GM20431 (cell line): ENCODE measurements around the gene DCBLD1.

Experiments
- in situ Hi-C: fragments of 300-500 bp; cut with MseI, MboI; formaldehyde crosslinking; loops from one replicate; pipeline ENCODE4 v1.15.0; 2020; ENCODE audit warnings: low sequenced_read_pairs; ENCODE audit not compliant: unreplicated experiment

The DCBLD1 gene

DNA sequence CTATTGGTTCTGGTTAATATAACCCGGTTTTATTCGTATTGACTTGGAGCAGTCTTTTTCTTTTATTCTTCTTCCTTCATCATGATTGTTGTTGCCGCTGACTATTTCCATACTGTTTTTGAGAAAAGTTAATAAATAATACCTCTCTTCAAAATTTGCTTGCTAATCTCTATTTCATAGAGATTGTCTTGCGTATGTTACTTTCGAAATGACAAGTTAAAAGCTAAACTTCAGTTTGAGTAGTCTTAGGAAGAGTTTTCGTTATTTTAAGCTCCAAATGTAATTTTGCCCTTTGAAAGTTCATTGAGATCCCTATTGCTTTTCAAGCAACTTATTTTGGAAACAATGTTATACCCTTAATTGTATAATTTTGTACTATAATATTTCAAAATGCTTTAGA lies 36.4 kb downstream of the DCBLD1 start:
- in situ Hi-C loops, result no loop called here

DNA sequence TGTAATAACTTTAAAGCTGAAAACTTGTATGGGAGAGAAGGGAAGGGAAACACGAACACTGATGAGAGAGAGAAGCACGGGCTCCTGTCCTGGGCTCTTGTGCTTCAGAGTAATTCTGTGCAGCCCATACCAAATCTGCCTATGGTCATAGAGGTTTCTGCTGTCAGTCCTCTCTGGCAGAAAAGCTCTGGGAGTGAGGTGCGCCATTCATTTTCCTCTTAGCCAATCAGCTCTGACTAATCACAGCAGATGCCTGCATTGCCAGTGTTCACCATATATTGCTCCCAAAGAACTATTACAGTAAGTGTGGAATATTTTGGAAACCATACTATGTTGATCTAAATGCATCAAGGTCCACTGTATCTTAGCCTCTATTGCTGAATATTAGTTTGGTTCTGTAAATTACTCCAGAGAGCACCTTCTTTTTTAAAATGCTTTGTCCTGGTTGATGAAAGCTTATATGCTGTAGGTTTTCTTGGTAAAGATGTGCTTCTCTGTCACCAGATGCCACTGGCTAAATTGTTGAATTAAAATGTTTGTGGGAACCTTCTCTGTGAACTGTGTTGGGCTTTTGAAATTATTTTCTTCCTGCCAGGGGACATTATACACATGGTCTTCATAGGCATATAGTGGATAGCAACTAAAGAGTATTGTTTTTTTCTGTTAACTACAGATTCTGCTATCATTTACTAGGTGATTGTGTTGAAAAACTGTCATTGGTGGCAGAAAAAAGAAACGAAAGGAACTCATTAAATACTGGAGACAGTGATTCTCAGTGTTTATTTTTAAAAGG lies 38.3 kb downstream of the DCBLD1 start:
- in situ Hi-C loops, result no loop called here

DNA sequence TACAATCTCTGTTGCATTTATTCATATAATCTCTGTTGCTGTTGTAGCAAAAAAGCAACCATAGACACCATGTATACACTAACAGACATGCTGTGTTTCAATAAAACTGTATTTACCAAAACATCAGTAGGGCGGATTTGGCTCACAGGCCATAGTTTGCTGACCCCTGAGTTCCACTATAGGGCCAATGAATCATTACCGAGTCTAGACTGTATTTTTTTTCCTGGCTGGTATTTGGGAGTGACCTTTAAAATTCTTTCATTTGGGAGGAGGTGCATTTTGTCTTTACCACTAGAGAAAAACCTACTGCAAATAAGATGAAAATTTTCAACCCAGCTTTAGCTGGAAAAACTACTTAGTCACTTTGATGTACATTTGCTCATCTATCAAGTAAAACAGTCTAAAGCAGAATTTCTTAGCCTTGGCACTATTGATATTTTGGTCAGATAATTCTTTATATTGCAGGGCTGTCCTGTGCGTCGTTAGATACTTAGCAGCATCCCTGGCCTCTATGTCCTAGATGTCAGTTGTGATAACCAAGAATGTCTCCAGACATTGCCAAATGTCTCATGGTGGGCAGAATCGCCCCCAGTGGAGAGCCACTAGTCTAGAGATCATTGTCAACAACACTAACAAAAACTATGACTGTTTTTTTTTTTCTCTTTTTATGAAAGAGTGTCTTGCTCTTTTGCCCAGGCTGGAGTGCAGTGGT lies 39.5 kb downstream of the DCBLD1 start:
- in situ Hi-C loops, result no loop called here

DNA sequence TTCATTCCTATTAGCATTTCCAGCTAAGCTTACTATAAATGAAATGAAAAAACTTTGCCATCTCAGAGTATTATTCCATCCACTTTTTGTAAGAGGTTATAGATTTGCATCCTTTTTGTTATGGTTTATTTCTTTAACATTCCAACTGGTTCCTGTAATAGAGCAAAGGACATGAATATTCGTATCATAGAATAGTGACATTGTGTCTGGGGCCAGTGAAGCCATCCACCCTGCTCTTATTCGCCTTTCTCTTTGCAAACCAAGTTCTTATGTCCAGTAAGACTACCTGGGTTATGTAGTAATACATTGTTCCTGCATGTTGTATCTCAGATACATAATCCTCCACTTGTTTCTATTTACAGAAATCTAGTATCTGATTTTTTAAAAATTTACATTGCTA lies 43.1 kb downstream of the DCBLD1 start:
- in situ Hi-C loops, result no loop called here

DNA sequence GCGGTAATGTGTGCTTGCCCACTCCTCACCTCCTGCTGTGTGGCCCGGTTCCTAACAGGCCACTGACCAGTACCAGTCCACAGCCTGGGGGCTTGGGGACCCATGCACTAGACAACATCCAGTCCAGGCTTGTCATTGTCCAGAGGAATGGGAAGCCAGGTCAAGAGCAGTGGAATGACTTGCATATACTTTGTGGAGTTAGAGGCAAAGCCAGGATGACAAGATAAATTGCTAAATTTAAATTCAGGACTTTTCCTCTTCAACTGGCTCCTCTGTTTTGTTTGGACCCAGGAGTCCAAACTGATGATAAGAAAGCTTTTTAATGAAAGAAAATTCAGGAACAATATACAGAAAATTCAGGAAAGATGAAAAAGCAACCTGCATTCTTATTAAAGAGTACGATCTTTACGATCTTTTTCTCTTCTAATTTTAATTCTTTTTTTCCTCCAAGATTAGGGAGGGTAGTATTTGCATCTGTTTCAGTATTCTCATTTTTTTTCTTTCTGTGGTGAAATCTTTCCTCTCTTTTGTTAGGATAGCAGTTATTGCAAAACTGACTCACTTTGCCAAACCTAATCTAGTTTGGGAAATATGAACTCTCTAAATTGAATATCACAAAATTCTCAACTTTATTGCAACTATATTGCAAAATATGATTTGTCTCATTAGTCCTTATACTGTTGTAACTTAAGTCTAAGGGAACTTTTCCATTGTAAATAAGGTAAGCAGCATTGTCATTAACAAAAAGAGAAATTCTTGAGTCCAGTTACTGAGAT lies 48.2 kb downstream of the DCBLD1 start:
- in situ Hi-C loops, result no loop called here

DNA sequence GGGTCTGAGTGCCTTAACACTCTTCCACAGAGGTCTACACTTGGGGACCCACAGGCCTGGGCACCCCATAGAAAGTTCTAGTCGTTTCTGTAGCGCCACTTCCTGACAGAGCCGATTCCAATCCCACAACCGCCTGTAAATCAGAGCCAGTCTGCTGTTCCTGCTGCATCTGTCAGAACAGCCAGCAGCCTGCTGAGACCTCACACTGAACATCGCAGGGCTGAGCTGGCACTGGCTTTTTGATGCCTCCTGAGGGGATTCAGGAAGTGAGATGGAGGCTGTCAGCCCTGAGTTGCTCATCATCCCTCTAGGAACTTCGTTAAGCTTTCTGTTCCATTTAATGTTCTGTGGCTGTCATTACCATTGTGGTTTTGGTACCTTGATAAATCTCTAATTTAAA lies 48.9 kb downstream of the DCBLD1 start:
- in situ Hi-C loops, result no loop called here

DNA sequence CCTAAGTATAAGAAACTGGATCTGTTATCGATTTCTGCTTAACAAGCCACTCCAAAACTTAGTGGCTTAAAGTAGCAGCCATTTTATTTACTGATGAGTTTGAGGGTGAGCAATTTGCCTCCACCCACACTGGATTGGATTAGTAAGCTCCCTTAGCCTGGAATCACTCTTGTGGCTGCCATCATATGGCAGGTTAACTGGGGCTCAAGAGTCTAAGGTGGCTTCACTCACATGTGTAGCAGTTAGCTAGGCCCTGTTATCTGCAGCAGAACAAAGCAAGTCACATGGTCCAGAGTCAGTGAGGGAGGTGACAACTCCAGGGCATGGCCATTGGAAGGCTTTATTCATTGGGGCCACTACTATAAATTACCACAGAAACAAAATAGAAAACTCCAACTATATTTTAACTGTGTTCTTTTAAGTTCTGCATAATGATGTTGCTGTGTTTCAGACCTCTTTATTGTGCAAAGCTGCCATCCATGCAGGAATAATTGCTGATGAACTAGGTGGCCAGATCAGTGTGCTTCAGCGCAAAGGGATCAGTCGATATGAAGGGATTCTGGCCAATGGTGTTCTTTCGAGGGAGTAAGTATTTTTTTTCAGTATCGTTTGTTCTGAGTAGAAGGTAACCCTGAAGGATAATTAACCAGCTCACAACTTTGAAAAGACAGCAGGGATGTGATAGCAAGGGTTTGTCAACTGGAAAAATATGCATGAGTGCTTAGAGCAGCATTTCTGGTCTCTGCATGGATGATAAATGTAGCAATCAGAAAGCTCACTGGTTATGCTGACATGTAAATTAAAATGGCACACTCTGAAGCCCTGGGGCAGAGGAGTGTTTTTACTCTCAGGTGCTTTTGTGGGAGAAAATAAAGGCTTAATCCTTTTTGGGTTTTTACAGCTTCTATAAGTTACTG lies 49.6 kb downstream of the DCBLD1 start:
- in situ Hi-C loops, result no loop called here

DNA sequence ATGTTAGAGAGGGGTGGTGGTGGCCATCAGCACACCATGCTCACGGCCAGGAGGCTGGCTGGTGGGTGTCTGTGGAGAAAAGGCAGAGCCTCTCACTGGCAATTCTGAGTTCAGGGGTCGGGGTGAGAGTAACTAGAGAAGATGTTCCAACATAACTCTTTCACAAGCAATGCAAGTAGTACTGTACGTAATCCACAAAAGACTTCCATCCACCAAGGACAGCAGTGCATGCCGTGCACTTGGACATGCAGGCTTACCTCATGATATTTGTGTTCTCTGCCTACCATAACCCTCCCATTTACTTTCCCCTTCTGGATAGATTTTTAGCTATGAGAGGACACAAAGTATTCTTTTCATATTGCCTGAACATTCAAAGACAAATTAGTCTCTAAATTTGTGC lies 51.3 kb downstream of the DCBLD1 start:
- in situ Hi-C loops, result no loop called here

DNA sequence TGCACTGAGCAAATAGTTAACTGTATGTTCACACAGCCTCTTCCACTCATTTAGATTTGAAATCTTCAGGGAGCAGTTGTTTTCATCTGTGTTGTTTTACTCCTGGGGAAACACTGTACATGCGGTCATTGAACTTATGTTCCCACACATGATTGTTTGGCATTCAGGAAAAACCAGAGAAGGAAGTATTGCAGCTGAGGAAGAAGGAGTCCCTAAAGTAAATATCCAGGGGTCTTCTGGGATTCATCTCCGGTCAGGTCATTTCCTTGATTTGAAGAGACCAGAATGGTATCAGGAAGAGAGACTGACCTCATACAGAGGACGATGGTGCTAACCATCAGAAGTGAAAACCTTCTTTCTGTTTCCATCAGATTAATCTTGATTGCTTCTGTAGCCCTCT lies 52.5 kb downstream of the DCBLD1 start:
- in situ Hi-C loops, result no loop called here

DNA sequence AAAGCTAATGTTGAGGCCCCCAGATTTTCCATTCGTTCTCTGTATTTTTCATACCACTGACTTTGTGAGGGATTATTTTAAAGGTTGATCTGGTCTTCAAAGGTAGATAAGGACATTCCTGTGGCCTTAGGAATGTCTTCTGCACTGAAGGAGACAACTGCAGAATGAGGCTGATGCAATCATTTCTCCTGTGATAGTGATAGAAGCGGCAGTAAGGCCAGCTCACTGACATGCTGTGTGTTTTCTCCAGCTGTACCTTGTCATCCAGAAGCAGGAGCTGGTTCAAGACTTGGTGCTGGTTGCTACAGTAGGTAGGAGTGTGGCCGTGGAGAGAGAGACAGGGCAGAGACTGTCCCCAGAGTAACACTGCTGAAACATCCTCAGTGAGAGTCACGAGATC lies 53.8 kb downstream of the DCBLD1 start:
- in situ Hi-C loops, result no loop called here

DNA sequence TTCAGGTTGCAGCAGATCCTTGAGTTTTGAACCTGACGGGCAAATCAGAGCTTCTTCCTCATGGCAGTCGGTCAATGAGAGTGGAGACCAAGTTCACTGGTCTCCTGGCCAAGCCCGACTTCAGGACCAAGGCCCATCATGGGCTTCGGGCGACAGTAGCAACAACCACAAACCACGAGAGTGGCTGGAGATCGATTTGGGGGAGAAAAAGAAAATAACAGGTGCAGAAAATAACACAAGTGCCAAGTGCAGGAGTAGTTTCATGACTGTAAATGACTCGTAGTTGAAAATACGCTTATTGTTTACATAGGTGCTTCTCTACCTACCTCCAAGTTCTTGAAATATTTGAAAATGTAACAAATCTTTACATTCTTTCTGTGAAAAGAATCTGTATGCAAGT lies 56.1 kb downstream of the DCBLD1 start:
- in situ Hi-C loops, result no loop called here

DNA sequence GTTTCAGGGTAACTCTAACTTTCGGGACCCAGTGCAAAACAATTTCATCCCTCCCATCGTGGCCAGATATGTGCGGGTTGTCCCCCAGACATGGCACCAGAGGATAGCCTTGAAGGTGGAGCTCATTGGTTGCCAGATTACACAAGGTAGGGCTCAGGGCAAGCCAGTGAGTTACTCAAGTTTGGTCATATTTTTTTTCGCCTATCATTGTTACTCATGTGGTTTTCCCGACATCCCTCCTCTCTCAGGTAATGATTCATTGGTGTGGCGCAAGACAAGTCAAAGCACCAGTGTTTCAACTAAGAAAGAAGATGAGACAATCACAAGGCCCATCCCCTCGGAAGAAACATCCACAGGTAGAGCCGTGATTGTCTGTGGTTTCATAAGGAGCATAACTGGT lies 58.2 kb downstream of the DCBLD1 start:
- in situ Hi-C loops, result no loop called here

DNA sequence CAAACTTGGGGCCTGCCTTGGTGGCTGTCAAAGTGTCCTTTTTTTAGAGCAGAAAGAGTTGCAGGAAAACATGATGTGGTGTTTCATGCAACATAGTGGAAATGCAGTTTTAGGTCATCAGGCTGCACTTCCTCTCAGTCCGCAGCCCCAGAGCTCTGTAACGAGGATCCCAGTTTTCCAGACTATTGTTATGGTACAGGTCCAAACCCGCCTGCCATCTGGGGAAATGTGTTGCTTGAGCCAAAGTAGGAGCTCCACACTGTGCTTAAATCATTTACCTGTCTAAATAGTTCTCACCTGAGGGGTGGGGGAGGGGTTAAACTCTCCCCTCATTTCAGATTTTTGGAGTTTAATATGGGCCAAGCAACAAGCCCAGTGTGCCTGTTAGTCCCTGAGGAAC lies 60.0 kb downstream of the DCBLD1 start:
- in situ Hi-C loops, result no loop called here

DNA sequence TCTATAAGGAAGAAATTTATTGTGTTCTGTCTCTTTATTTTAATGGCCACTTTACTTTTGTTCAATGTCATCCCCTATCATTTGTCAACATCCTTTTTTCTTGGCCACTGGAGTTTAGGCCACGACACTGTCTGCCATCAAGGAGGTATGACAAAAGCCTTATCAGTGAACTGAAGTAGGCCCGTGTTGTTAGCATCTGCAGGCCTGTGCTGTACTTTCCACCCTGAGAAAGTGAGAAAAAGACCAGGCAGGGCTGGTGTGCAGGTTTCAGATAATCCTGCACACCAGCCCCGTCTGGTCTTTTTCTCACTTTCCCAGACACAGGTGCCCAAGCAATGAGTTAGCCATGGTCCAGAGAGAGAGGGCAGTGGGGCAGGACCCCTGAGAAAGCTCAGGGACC lies 62.2 kb downstream of the DCBLD1 start:
- in situ Hi-C loops, result no loop called here

DNA sequence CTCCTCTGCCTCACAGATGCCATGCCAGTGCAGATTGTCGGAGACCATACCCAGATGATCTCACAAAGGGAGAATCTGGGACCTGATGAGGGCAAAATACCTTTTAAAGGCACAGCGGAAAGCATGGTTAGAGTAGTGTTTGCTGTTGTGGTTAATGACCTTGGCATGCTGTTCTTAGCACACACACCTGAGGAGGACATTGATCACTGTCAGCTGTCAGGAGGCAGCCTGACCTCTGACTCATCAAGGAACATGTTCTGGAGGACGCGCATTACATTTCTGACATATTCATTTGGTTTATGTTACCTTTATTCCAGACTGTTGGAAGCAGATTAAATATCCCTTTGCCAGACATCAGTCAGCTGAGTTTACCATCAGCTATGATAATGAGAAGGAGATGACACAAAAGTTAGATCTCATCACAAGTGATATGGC lies 62.7 kb downstream of the DCBLD1 start:
- in situ Hi-C loops, result no loop called here

DNA sequence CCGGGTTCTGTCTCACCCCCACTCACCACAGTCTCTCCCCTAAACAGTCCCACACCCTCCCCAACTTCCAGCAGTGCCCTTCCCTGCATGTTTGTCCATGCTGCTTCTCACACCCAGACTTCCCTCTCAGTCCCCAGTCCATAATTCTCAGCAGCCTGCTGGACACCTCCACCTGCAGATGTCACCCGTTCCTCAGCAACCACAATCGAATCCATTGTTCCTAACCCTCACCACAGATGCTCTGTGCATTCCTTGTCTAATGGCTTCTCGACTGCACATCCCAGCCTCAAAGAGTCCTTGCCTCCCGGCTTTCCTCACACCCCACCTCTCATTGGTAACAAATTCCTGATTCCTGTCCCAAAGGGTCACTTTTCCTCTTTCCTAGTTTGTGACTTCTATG lies 64.2 kb downstream of the DCBLD1 start:
- in situ Hi-C loops, result no loop called here

DNA sequence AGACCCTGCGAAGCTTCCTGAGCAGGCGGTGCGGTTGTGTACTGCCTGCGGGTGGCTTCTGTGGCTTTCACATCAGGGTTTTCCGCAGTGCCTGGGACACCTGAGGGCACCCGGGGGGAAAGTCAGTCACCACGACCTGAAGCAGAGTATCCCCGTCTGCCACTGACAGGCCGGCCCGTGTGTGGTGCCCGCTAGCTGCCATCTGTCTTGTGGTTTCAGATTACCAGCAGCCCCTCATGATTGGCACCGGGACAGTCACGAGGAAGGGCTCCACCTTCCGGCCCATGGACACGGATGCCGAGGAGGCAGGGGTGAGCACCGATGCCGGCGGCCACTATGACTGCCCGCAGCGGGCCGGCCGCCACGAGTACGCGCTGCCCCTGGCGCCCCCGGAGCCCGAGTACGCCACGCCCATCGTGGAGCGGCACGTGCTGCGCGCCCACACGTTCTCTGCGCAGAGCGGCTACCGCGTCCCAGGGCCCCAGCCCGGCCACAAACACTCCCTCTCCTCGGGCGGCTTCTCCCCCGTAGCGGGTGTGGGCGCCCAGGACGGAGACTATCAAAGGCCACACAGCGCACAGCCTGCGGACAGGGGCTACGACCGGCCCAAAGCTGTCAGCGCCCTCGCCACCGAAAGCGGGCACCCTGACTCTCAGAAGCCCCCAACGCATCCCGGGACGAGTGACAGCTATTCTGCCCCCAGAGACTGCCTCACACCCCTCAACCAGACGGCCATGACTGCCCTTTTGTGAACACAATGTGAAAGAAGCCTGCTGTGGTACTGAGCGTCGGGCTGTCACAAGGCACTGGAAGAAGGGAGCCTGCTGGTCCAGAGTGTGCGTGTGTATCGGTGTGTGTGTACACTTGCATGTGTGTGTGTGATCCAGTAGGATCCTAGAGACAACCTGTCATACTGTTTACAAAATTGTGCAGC lies 65.5 kb downstream of the DCBLD1 start:
- in situ Hi-C loops, result no loop called here

DNA sequence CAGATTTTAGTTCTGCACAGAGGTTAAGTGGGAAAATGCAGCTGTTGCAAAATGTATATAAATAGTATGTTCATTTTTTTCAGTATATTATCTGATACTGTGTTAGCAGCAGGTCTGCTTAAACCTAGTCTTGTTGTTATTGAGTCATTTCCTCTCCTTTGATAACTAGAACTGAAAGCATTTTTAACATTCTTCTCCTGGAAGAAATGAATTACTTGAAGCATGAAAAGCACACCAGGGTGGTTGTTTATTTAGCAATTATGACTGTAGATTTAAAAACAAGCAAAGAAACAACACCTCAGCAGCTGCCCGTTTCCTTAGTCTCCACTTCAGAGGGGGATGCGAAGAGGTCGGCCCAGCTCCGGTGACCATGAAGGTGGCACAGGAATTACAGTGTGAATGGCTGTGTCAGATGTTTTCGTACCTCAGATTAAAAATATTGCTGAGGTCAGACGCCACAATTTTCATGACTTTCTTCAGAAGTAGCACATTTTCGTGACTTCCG lies 66.4 kb downstream of the DCBLD1 start:
- in situ Hi-C loops, result no loop called here

DNA sequence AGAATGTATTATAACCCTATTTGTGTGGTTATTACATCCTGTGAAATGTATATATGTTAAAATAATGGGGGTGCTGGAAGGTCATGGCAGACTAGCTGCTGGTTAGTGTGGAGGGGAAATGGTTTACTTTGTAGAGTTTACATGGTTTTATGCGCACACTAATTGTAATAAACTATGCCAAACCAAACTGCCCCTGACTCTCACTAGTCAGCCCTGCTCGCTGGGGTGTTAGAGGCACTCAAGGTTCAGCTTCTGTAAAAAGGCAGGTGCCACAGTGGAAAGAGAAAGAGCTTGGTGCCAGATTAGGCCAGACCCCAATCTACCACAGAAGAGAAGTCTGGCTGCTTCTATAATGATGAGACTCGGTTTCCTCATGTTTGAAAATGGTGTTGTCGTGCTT lies 67.1 kb downstream of the DCBLD1 start:
- in situ Hi-C loops, result loop anchor here (10.0 to 25.0 kb wide), 2 partner anchors 105 to 212 kb away; no protein-coding TSS in a partner anchor
